Choroid plexus epithelial cell (primary cell): ENCODE measurements around the gene VWA7.

Source experiments
- DNase-seq: peaks from one replicate; pipeline ENCODE4 v3.0.0-alpha.2; 2010; ENCODE audit warnings: low read depth
- H3K4me3 ChIP-seq: 2 replicates; pipeline ENCODE4 v1.5.1; 2011; ENCODE audit warnings: low read depth, mild to moderate bottlenecking, control low read depth, low read length, moderate library complexity
- TF ChIP-seq, protein P1 (sequence below): conservative IDR thresholded peaks from 2 replicates; pipeline ENCODE4 v1.5.1; 2011; ENCODE audit warnings: low read depth, mild to moderate bottlenecking, control low read depth, inconsistent platforms, low read length, moderate library complexity

The VWA7 gene

DNA sequence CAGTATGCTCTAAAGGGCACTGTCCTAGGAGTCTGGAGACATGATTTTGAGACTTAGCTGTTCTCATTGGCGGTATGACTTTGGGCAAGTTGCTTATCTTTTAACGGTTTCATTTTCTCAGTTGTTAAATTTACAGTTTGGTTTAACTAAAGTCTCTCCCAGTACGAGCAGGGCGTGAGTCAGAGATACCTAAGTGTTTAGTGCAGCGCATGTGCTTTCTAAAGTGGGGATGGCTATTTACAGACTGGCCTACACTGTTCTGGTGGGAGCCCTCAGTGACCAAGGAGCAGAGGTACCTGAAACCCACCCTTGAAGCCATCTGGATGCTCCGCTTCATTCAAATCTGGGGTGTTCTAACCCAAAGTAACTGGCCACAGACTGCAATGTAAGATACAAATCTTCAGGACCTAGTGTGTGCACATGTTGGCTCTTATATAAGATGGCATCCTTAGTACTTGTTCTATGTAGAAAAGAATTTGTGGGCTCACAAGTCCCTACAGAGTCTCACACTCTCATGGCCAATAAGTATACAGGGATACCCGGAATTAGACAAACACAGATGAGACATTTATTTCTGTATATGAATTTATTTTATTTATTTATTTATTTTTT, 26.6 kb downstream of the VWA7 start:
- no peak overlapping the region for H3K4me3 ChIP-seq

DNA sequence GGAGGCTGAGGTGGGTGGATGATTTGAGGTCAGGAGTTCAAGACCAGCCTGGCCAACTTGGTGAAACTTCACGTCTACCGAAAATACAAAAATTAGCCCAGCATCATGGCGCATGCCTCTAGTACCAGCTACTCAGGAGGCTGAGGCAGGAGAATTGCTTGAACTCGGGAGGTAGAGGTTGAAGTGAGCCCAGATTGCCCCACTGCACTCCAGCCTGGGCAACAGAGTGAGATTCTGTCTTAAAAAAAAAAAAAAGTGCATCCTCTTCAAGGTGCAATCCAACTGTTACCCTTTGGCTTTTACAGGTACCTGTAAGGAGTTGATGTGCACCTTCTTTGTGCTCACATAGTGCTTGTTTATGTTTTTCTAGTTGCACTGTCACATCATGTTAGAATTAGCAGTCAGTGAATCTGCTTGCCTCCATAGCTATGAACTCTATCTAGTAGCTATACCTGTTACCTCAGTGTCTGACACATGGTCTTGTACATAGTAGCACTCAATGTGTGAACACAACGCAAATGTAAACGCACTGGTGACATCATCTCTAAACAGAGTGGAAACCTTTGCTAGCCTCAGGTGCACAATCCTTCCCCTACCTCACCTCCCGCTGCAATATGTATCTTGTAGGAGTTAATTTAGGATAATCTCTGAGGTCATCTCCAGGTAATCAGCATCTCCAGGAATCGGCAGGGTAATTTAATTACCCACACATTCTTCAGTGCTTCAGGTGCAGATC, 27.7 kb downstream of the VWA7 start:
- DNase-seq, result no peak
- TF ChIP-seq, protein P1, sequence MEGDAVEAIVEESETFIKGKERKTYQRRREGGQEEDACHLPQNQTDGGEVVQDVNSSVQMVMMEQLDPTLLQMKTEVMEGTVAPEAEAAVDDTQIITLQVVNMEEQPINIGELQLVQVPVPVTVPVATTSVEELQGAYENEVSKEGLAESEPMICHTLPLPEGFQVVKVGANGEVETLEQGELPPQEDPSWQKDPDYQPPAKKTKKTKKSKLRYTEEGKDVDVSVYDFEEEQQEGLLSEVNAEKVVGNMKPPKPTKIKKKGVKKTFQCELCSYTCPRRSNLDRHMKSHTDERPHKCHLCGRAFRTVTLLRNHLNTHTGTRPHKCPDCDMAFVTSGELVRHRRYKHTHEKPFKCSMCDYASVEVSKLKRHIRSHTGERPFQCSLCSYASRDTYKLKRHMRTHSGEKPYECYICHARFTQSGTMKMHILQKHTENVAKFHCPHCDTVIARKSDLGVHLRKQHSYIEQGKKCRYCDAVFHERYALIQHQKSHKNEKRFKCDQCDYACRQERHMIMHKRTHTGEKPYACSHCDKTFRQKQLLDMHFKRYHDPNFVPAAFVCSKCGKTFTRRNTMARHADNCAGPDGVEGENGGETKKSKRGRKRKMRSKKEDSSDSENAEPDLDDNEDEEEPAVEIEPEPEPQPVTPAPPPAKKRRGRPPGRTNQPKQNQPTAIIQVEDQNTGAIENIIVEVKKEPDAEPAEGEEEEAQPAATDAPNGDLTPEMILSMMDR, result no peak
- no peak overlapping the region for H3K4me3 ChIP-seq

More for the DNA sequence above, 26.6 kb downstream of the VWA7 start:
- DNase-seq, result peak; percentile 38
- TF ChIP-seq, protein P1, result no peak

DNA sequence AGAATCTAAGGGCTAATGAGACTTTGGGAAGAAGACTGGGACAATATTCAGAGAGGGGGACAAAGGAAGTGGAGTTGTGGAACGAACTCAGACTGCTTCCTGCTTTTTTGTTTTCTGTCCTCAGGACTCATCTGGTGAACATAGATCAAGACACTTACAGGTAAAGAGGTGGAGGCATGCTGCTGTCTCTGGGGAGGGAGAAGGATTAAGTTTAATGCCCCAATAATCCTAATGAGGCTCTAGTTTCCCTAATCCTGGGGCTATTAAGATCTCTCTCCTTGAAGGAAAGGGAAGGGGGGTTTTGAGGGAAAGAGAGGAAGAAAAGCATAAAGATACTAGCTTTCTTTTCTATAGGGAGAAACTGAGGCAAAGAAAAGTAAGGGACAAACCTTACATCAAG, 32.7 kb downstream of the VWA7 start:
- no peak for DNase-seq
- no peak overlapping the region for H3K4me3 ChIP-seq
- TF ChIP-seq, protein P1, result no peak

DNA sequence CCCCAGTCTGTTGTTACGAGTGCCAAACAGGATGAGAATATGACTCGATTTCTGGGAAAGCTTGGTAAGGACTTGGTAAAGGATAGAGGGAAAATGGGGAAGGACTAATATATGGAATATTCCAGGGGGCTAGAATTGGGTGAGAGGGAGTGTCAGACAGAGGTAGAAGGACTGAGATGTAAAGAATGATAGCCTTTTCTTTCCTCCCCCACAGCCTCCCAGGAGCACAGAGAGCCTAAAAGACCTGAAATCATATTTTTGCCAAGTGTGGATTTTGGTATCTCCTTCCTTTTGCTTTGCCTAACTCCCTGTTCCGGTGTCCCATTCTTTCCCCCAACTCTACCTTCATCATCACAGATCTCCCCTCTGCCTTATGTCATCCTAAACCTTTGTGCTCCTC, 34.2 kb downstream of the VWA7 start:
- DNase-seq, result no peak
- TF ChIP-seq, protein P1, result no peak
- no peak overlapping the region for H3K4me3 ChIP-seq

DNA sequence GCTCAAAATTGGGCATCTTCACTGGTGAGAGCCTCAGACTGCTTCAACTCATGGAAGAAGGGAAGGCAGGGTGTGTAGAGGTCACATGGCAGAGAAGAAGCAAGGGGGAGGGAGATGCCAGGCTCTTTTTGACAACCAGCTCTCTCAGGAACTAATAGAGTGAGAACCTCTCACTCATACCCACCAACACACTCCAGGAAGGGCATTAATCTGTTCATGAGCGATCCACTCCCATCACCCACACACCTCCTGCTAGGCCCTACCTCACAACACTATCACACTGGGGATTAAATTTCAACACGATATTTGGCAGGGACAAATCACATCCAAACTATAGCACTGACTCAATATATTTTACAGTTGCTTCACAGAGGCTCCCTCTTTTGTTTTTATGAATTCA, 35.3 kb downstream of the VWA7 start:
- DNase-seq, result no peak
- H3K4me3 ChIP-seq, result no peak overlapping the region
- TF ChIP-seq, protein P1, result no peak

DNA sequence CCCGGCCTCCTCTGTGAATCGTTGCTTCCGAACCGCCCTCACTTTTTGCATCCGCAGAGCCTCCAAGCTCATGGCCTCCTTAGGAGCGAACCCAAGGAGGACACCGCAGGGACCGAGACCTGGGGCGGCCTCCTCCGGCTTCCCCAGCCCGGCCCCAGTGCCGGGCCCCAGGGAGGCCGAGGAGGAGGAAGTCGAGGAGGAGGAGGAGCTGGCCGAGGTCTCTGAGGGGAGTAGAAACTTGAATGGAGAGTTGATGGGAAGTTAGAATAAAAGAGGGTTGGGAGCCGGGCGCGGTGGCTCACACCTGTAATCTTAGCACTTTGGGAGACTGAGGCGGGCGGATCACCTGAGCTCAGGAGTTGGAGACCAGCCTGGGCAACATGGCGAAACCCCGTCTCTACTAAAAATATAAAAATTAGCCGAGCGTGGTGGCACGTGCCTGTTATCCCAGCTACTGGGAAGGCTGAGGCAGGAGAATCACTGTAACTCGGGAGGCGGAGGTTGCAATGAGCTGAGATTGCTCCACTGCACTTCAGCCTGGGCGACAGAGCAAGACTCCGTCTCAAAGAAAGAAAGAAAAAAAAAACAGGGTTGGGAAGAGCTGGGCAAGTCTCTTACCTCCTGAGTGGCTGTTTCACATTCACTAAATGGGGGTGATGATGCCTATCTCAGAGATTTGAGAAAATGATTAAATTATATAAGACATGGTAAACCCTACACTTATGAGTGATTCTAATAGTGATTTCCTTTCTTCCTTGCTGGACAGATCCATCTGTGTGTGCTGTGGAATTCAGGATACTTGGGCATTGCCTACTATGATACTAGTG, 36.5 kb downstream of the VWA7 start:
- TF ChIP-seq, protein P1, result no peak
- DNase-seq, result no peak
- peak overlapping the region; percentile 93 for H3K4me3 ChIP-seq
